ENCODE measurements around the gene KCNJ6.

KCNJ6 gene

DNA sequence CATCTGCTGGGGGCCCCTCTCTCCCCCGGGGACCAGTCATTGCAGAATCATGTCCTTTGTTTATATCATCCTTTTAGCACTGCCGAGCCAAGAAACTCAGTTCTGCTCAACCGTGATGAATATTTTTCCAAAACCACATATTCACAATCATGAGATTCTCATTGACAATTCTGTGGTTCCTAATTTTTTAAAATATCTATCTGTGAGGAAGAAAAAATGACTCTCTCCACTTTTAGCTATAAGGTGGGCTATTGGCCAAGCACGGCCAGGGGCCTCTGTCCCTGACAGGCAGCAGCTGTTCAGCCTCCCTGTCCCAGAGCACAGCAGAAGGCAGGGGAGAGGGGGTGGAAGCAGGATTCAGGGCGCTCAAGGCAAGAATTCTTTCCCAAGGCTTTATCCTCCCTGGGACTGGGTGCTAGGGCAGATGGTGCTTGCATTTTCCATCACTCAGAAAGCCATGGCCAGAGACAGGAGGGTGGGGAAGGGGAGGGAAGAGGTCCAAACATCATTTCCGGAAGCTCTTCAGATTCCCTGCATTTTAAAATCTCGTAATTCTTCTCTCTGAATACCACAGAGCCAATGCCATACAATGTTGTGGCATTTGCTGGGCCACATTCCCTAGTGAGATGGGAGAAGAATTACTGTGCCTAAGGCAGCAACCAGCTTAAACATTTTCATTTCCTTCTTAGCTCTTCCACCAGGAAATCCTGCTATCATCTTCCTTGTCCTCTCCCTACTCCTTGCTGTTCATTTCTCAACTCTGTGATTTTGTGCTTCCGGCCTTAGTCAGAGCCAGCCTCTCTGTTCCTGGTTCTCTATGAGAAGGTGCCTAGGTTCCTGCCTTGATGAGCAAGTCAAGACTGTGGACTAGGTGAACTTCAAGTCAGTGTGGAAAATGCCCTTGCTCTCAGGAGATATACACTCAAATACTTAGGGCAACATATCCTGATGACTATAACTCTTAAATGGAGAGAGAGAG is 60.3 kb downstream of the KCNJ6 start:
- ATAC-seq, result no peak
- TF ChIP-seq RARB (CRISPR knock-in tag; IDR thresholded peaks at IDR 0.05), result no peak
- no peak for TF ChIP-seq TCF4 (CRISPR knock-in tag; IDR thresholded peaks at IDR 0.05; ENCODE audit: borderline replicate concordance)
- TF ChIP-seq, protein P1, sequence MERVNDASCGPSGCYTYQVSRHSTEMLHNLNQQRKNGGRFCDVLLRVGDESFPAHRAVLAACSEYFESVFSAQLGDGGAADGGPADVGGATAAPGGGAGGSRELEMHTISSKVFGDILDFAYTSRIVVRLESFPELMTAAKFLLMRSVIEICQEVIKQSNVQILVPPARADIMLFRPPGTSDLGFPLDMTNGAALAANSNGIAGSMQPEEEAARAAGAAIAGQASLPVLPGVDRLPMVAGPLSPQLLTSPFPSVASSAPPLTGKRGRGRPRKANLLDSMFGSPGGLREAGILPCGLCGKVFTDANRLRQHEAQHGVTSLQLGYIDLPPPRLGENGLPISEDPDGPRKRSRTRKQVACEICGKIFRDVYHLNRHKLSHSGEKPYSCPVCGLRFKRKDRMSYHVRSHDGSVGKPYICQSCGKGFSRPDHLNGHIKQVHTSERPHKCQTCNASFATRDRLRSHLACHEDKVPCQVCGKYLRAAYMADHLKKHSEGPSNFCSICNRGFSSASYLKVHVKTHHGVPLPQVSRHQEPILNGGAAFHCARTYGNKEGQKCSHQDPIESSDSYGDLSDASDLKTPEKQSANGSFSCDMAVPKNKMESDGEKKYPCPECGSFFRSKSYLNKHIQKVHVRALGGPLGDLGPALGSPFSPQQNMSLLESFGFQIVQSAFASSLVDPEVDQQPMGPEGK (CRISPR knock-in tag; IDR thresholded peaks at IDR 0.05; ENCODE audit: borderline replicate concordance), result no peak
- no peak for TF ChIP-seq ARNTL (CRISPR knock-in tag; IDR thresholded peaks at IDR 0.05; ENCODE audit: borderline replicate concordance, low read depth)
- no peak for TF ChIP-seq PPARA (CRISPR knock-in tag; IDR thresholded peaks at IDR 0.05; ENCODE audit: borderline replicate concordance)
- no peak for TF ChIP-seq SNAI2 (CRISPR knock-in tag; IDR thresholded peaks at IDR 0.05)
- no peak for TF ChIP-seq ZFP3 (CRISPR knock-in tag; IDR thresholded peaks at IDR 0.05)
- TF ChIP-seq ESRRG (CRISPR knock-in tag; IDR thresholded peaks at IDR 0.05), result no peak
- no peak for TF ChIP-seq ZFP30 (CRISPR knock-in tag; IDR thresholded peaks at IDR 0.05)

DNA sequence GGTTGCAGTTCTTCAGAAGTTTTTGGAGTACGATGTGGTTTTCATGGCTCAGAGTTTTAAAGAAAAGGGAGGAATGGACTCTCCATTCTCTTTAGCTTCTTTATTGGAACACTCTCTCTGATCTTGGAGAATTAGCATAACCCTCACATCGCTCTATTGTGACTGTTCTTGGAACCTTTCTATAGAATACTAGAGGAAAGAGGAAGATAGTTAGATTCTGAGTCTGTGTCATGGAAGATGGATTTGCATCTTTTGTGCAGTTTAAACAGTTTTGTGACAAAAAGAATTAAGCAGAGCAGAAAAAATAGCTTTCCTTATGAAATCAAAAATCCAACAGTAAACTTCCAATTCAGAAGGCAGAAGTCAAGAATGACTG is 61.0 kb downstream of the KCNJ6 start:
- TF ChIP-seq CSRNP3 (CRISPR knock-in tag; IDR thresholded peaks at IDR 0.05) (no peak), BACH2 (CRISPR knock-in tag; IDR thresholded peaks at IDR 0.05; ENCODE audit: borderline replicate concordance) (no peak), ZNF70 (CRISPR knock-in tag; IDR thresholded peaks at IDR 0.05) (no peak), ZFP30 (CRISPR knock-in tag; IDR thresholded peaks at IDR 0.05) (no peak), TCF4 (CRISPR knock-in tag; IDR thresholded peaks at IDR 0.05; ENCODE audit: borderline replicate concordance) (no peak), CSDC2 (CRISPR knock-in tag; IDR thresholded peaks at IDR 0.05) (no peak), RARB (CRISPR knock-in tag; IDR thresholded peaks at IDR 0.05) (no peak), ESRRG (CRISPR knock-in tag; IDR thresholded peaks at IDR 0.05) (no peak), OSR1 (CRISPR knock-in tag; IDR thresholded peaks at IDR 0.05) (no peak), CREB5 (CRISPR knock-in tag; IDR thresholded peaks at IDR 0.05; ENCODE audit: low read depth) (no peak), TOX (CRISPR knock-in tag; IDR thresholded peaks at IDR 0.05; ENCODE audit: borderline replicate concordance) (no peak), ZFP3 (CRISPR knock-in tag; IDR thresholded peaks at IDR 0.05) (no peak), PPARA (CRISPR knock-in tag; IDR thresholded peaks at IDR 0.05; ENCODE audit: borderline replicate concordance) (no peak), GLIS3 (CRISPR knock-in tag; IDR thresholded peaks at IDR 0.05) (no peak), ISL1 (CRISPR knock-in tag; IDR thresholded peaks at IDR 0.05) (no peak)
- ATAC-seq, result no peak

DNA sequence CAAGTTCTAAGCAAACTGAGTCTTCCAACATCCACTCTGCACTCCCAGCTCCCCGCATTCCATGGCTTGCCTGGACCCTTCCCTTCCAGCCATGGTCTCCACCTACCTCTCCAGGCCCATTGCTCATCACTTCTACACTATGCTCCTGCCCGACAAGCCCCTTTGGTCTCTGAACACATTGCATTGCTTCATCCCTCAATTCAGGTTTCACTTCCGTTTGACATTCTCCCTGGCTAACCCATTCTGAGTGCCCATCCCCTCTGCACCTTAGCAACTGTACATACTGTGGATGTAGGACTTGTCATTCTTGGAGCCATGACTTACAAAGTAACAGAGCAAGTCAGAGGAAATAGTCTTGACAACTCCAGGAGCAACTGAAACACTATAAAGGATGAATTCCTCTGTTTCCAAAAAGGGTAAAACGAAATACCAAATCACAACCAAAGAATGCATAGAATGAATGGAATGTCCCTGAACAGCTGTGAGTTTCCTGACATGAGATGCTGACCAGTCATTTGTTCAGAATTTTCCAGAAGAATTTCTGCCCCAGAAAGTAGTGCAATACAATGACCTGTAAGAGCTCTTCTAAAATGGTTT is 66.7 kb downstream of the KCNJ6 start:
- TF ChIP-seq GLIS3 (CRISPR knock-in tag; IDR thresholded peaks at IDR 0.05), result no peak
- TF ChIP-seq ISL1 (CRISPR knock-in tag; IDR thresholded peaks at IDR 0.05), result no peak
- no peak for TF ChIP-seq ZNF8 (CRISPR knock-in tag; IDR thresholded peaks at IDR 0.05)
- TF ChIP-seq ARNTL (CRISPR knock-in tag; IDR thresholded peaks at IDR 0.05; ENCODE audit: borderline replicate concordance, low read depth), result no peak
- no peak for TF ChIP-seq PPARA (CRISPR knock-in tag; IDR thresholded peaks at IDR 0.05; ENCODE audit: borderline replicate concordance)
- TF ChIP-seq ZC3H10 (CRISPR knock-in tag; IDR thresholded peaks at IDR 0.05), result no peak
- TF ChIP-seq ZFP3 (CRISPR knock-in tag; IDR thresholded peaks at IDR 0.05), result no peak
- TF ChIP-seq ZNF565 (CRISPR knock-in tag; conservative IDR thresholded peaks at IDR 0.05; ENCODE audit: low read depth), result no peak
- no peak for TF ChIP-seq ZNF70 (CRISPR knock-in tag; IDR thresholded peaks at IDR 0.05)
- TF ChIP-seq POU6F1 (CRISPR knock-in tag; IDR thresholded peaks at IDR 0.05; ENCODE audit: borderline replicate concordance, low read depth), result no peak
- no peak for TF ChIP-seq BACH2 (CRISPR knock-in tag; IDR thresholded peaks at IDR 0.05; ENCODE audit: borderline replicate concordance)
- no peak for TF ChIP-seq CREB5 (CRISPR knock-in tag; IDR thresholded peaks at IDR 0.05; ENCODE audit: low read depth)
- TF ChIP-seq TCF4 (CRISPR knock-in tag; IDR thresholded peaks at IDR 0.05; ENCODE audit: borderline replicate concordance), result no peak
- TF ChIP-seq ZFP30 (CRISPR knock-in tag; IDR thresholded peaks at IDR 0.05), result no peak
- TF ChIP-seq RARB (CRISPR knock-in tag; IDR thresholded peaks at IDR 0.05), result no peak
- no peak for TF ChIP-seq ESRRG (CRISPR knock-in tag; IDR thresholded peaks at IDR 0.05)
- TF ChIP-seq, protein P1 (CRISPR knock-in tag; IDR thresholded peaks at IDR 0.05; ENCODE audit: borderline replicate concordance), result no peak
- no peak for TF ChIP-seq OSR1 (CRISPR knock-in tag; IDR thresholded peaks at IDR 0.05)
- no peak for ATAC-seq

Measured in SK-N-SH treated with all-trans-retinoic acid at 6 μM for 48 hours (cell line).